Suprapubic skin (tissue), 4 donors: Measurements from ENCODE around the gene TBC1D16. TPM values are rescaled to one million over a fixed set of nuclear protein-coding genes. Genes with fewer than 3 reads are reported as not detected.

Experiments used
- DNase-seq, 2 donors: peaks; one replicate each; pipeline ENCODE4 v3.0.0-alpha.2; 2019; ENCODE audit warnings: low spot score in 2 of 2
- H3K27ac ChIP-seq: fragments of 200-600 bp; sonication (generic); one replicate; pipeline ENCODE4 v1.5.1; 2019
- H3K27me3 ChIP-seq: fragments of 200-600 bp; sonication (generic); one replicate; pipeline ENCODE4 v1.5.1; 2019
- H3K36me3 ChIP-seq: fragments of 200-600 bp; sonication (generic); one replicate; pipeline ENCODE4 v1.5.1; 2019
- H3K4me1 ChIP-seq: fragments of 200-600 bp; sonication (generic); one replicate; pipeline ENCODE4 v1.5.1; 2019
- H3K4me3 ChIP-seq: fragments of 200-600 bp; sonication (generic); one replicate; pipeline ENCODE4 v1.5.1; 2019; ENCODE audit warnings: mild to moderate bottlenecking
- H3K9me3 ChIP-seq: fragments of 200-600 bp; sonication (generic); one replicate; pipeline ENCODE4 v1.5.1; 2019
- CTCF ChIP-seq, 2 donors: fragments of 200-600 bp in 1 of 2; fragments of 450-650 bp in 1 of 2; sonication (generic) in 1 of 2; IDR thresholded peaks; one replicate each; pipeline ENCODE4 v1.5.1; 2016 to 2019; ENCODE audit warnings: antibody characterized with exemption in 2 of 2, mild to moderate bottlenecking in 1 of 2, moderate library complexity in 1 of 2
- EP300 ChIP-seq: sonication (generic); formaldehyde crosslinking; IDR thresholded peaks from one replicate; pipeline ENCODE4 v1.6.1; 2017; ENCODE audit warnings: antibody characterized with exemption
- POLR2A ChIP-seq, 2 donors: fragments of 450-650 bp; IDR thresholded peaks; one replicate each; pipeline ENCODE4 v1.6.1; 2017; ENCODE audit warnings: antibody characterized with exemption in 2 of 2, mild to moderate bottlenecking in 2 of 2, moderate library complexity in 2 of 2
- POLR2AphosphoS5 ChIP-seq, 3 donors: sonication (generic); formaldehyde crosslinking; IDR thresholded peaks; one replicate each; pipeline ENCODE4 v1.6.1; 2017; ENCODE audit warnings: antibody characterized with exemption in 3 of 3
- WGBS: methylation state at CpG from one replicate; pipeline ENCODE4 v1.1.5; 2018; 5-methylcytosine and 5-hydroxymethylcytosine counted together
- total RNA-seq, 4 donors: library from RNA; depleted of rRNA; stranded (reverse); fragments of >200 nt; gene quantifications; one replicate each; pipeline ENCODE4 v1.1.0, GENCODE V29; 2016

TBC1D16 gene
- total RNA-seq, 4 donors from 2014 or later, result 18.6 to 33.6 (median 22.7) TPM

- H3K9me3 ChIP-seq, result no peaks in the 10 kb centered on the region
- no peak for TF ChIP-seq EP300
- TF ChIP-seq POLR2AphosphoS5 (IDR thresholded peaks at IDR 0.05), result peak in 1 of 3 donors; percentile 29
- TF ChIP-seq CTCF (IDR thresholded peaks at IDR 0.05), result no peak
- no peak for TF ChIP-seq POLR2A (IDR thresholded peaks at IDR 0.05)
- H3K4me1 ChIP-seq, result peaks cover 16% of the 10 kb centered on the region
- H3K36me3 ChIP-seq, result no peaks in the 10 kb centered on the region
- H3K27ac ChIP-seq, result peak overlapping the region; percentile 59
- 73% methylated on average over 11 of the region's 11 CpGs for WGBS
- DNase-seq, result peak; percentile 68
- H3K27me3 ChIP-seq, result no peaks in the 10 kb centered on the region
- no peak overlapping the region for H3K4me3 ChIP-seq
These were observed 57.2 kb downstream of the TBC1D16 start for GRCh38 chr17:79978548-79978855.

- Histone ChIP-seq H3K9me3 (no peaks in the 10 kb centered on the region), H3K4me3 (no peak overlapping the region), H3K4me1 (peaks cover 16% of the 10 kb centered on the region), H3K27ac (peak overlapping the region; percentile 59), H3K36me3 (no peaks in the 10 kb centered on the region), H3K27me3 (no peaks in the 10 kb centered on the region)
- TF ChIP-seq POLR2A (IDR thresholded peaks at IDR 0.05), result no peak
- TF ChIP-seq CTCF (IDR thresholded peaks at IDR 0.05), result no peak
- no peak for TF ChIP-seq POLR2AphosphoS5 (IDR thresholded peaks at IDR 0.05)
- TF ChIP-seq EP300, result no peak
- 60% methylated on average over 17 of the region's 47 CpGs for WGBS
- DNase-seq, result peak; percentile 61 to 75
These were observed 57.7 kb downstream of the TBC1D16 start for GRCh38 chr17:79977708-79978547.

- 91% methylated on average over 17 of the region's 18 CpGs for WGBS
- Histone ChIP-seq H3K9me3 (no peaks in the 10 kb centered on the region), H3K4me1 (peaks cover 16% of the 10 kb centered on the region), H3K4me3 (no peak overlapping the region), H3K27ac (no peak overlapping the region), H3K36me3 (peaks cover 5% of the 10 kb centered on the region), H3K27me3 (no peaks in the 10 kb centered on the region)
- TF ChIP-seq EP300, result no peak
- no peak for TF ChIP-seq POLR2A (IDR thresholded peaks at IDR 0.05)
- TF ChIP-seq CTCF (IDR thresholded peaks at IDR 0.05), result no peak
- TF ChIP-seq POLR2AphosphoS5 (IDR thresholded peaks at IDR 0.05), result no peak
- DNase-seq, result peak; percentile 55 to 75
These were observed 58.5 kb downstream of the TBC1D16 start for GRCh38 chr17:79977161-79977631.

- Histone ChIP-seq H3K9me3 (no peaks in the 10 kb centered on the region), H3K4me1 (peaks cover 12% of the 10 kb centered on the region), H3K27me3 (no peaks in the 10 kb centered on the region), H3K36me3 (peaks cover 13% of the 10 kb centered on the region), H3K4me3 (no peak overlapping the region), H3K27ac (no peak overlapping the region)
- DNase-seq, result peak; percentile 40 to 66
- no peak for TF ChIP-seq EP300
- TF ChIP-seq POLR2A (IDR thresholded peaks at IDR 0.05), result no peak
- no peak for TF ChIP-seq CTCF (IDR thresholded peaks at IDR 0.05)
- no peak for TF ChIP-seq POLR2AphosphoS5 (IDR thresholded peaks at IDR 0.05)
- 95% methylated on average over 12 of the region's 14 CpGs for WGBS
These were observed 59.2 kb downstream of the TBC1D16 start for GRCh38 chr17:79976451-79976850.

GRCh38 chr17:79975498-79976134, 60.1 kb downstream of the TBC1D16 start:
- TF ChIP-seq CTCF (IDR thresholded peaks at IDR 0.05) (no peak), POLR2A (IDR thresholded peaks at IDR 0.05) (no peak), EP300 (no peak), POLR2AphosphoS5 (IDR thresholded peaks at IDR 0.05) (no peak)
- no peaks in the 10 kb centered on the region for H3K27me3 ChIP-seq
- H3K27ac ChIP-seq, result no peak overlapping the region
- no peaks in the 10 kb centered on the region for H3K9me3 ChIP-seq
- WGBS, result 92% methylated on average over 8 of the region's 20 CpGs
- H3K36me3 ChIP-seq, result peaks cover 13% of the 10 kb centered on the region
- peak; percentile 45 to 62 for DNase-seq
- H3K4me1 ChIP-seq, result peaks cover 9% of the 10 kb centered on the region
- H3K4me3 ChIP-seq, result no peak overlapping the region
